A549 (cell line): Measurements from ENCODE around the gene DPP10. TPM values are rescaled to one million over a fixed set of nuclear protein-coding genes. Genes with fewer than 3 reads are reported as not detected.

Experiments used
- ATAC-seq, 2 experiments: fragments of 200-7000 bp in 1 of 2; fragments of >200 bp in 1 of 2; cut with Nextera tagmentation in 1 of 2; cut with Tn5 transposase in 1 of 2; 3 replicates each; pipeline versions ENCODE4 v1.8.0 to v1.9.1; 2018 to 2020; ENCODE audit warnings: mild to moderate bottlenecking in 1 of 2, moderate library complexity in 1 of 2
- CTCF ChIA-PET: fragments of 300-600 bp; sonication (Branson Sonifier 250); formaldehyde crosslinking; extraction: SDS; loops from one replicate; lab custom pipeline; 2021; ENCODE audit warnings: antibody characterized with exemption, inconsistent platforms; lab: Yijun Ruan, JAX
- POLR2A ChIA-PET: fragments of 350-600 bp; formaldehyde crosslinking; extraction: SDS; loops from one replicate; lab custom pipeline; 2021; ENCODE audit warnings: antibody characterized with exemption, inconsistent platforms; lab: Yijun Ruan, JAX
- DNase-seq, 2 experiments: peaks; one replicate each; pipeline versions ENCODE4 v3.0.0 to v3.0.0-alpha.2; 2011 to 2016; ENCODE audit warnings: low read depth in 1 of 2, low spot score in 1 of 2
- FAIRE-seq: peaks from 2 replicates; lab custom pipeline; 2011; peaks lifted over from hg19 to GRCh38; lab: Jason Lieb, UNC
- H3K27ac ChIP-seq, 2 experiments: fragments of >200 bp; sonication (Bioruptor Twin); formaldehyde crosslinking; 3 replicates each; pipeline ENCODE4 v1.5.1; 2016 to 2017
- H3K4me1 ChIP-seq: fragments of >200 bp; sonication (Bioruptor Twin); formaldehyde crosslinking; 3 replicates; pipeline ENCODE4 v1.6.1; 2016
- H3K4me2 ChIP-seq: fragments of >200 bp; sonication (Bioruptor Twin); formaldehyde crosslinking; 3 replicates; pipeline ENCODE4 v1.6.1; 2016
- H3K4me3 ChIP-seq: fragments of >200 bp; sonication (Bioruptor Twin); formaldehyde crosslinking; 3 replicates; pipeline ENCODE4 v1.5.1; 2016
- H3K9me3 ChIP-seq: fragments of >200 bp; sonication (Bioruptor Twin); formaldehyde crosslinking; 3 replicates; pipeline ENCODE4 v1.6.1; 2016
- BCL3 ChIP-seq: fragments of >200 bp; sonication (Bioruptor Twin); formaldehyde crosslinking; IDR thresholded peaks from 3 replicates; pipeline ENCODE4 v1.6.1; 2016
- BHLHE40 ChIP-seq: IDR thresholded peaks from 2 replicates; pipeline ENCODE4 v1.6.1; 2012; ENCODE audit warnings: low read depth, low read length, inconsistent platforms
- CEBPB ChIP-seq, 2 experiments: fragments of >200 bp in 1 of 2; sonication (Bioruptor Twin) in 1 of 2; formaldehyde crosslinking in 1 of 2; IDR thresholded peaks; 2 replicates each; pipeline ENCODE4 v1.6.1; 2012 to 2016
- CHD2 ChIP-seq: fragments of 150-350 bp; IDR thresholded peaks from 2 replicates; pipeline ENCODE4 v1.6.1; 2014; ENCODE audit warnings: low read length; ENCODE audit not compliant: partially characterized antibody
- CHD4 ChIP-seq: fragments of 200-600 bp; sonication (generic); IDR thresholded peaks from 2 replicates; pipeline ENCODE4 v1.6.1; 2016; ENCODE audit warnings: antibody characterized with exemption, mild to moderate bottlenecking, borderline replicate concordance
- ELK1 ChIP-seq: fragments of 150-350 bp; IDR thresholded peaks from 2 replicates; pipeline ENCODE4 v1.6.1; 2014; ENCODE audit warnings: low read depth, mild to moderate bottlenecking, low read length
- HES2 ChIP-seq: fragments of >200 bp; sonication (Bioruptor Twin); formaldehyde crosslinking; IDR thresholded peaks from 2 replicates; pipeline ENCODE4 v1.6.1; 2016
- HEYL ChIP-seq: fragments of 250-450 bp; sonication (Bioruptor Pico); IDR thresholded peaks from 2 replicates; pipeline ENCODE4 v1.8.0; 2021; ENCODE audit warnings: mild to moderate bottlenecking, moderate library complexity
- HMGXB4 ChIP-seq: fragments of 250-450 bp; sonication (Bioruptor Pico); IDR thresholded peaks from 2 replicates; pipeline ENCODE4 v1.5.0; 2021; ENCODE audit warnings: mild to moderate bottlenecking, moderate library complexity, borderline replicate concordance
- JUNB ChIP-seq: fragments of >200 bp; sonication (Bioruptor Twin); formaldehyde crosslinking; IDR thresholded peaks from 2 replicates; pipeline ENCODE4 v1.6.1; 2016
- KDM1A ChIP-seq: fragments of 200-600 bp; sonication (generic); IDR thresholded peaks from 2 replicates; pipeline ENCODE4 v1.6.1; 2016; ENCODE audit warnings: low read depth, mild to moderate bottlenecking
- MAFK ChIP-seq: fragments of 450-650 bp; IDR thresholded peaks from 2 replicates; pipeline ENCODE4 v1.6.1; 2014; ENCODE audit not compliant: partially characterized antibody
- MAZ ChIP-seq: fragments of 150-350 bp; IDR thresholded peaks from 2 replicates; pipeline ENCODE4 v1.6.1; 2014; ENCODE audit warnings: antibody characterized with exemption, low read depth, low read length, borderline replicate concordance
- NR3C1 ChIP-seq: fragments of >200 bp; sonication (Bioruptor Twin); formaldehyde crosslinking; IDR thresholded peaks from 3 replicates; pipeline ENCODE4 v1.6.1; 2017
- PBX3 ChIP-seq: IDR thresholded peaks from 2 replicates; pipeline ENCODE4 v1.6.1; 2012
- RARB ChIP-seq: fragments of 250-450 bp; sonication (Bioruptor Pico); IDR thresholded peaks from 2 replicates; pipeline ENCODE4 v1.8.0; 2021; ENCODE audit warnings: mild to moderate bottlenecking, moderate library complexity
- RFX5 ChIP-seq: fragments of 450-650 bp; IDR thresholded peaks from 2 replicates; pipeline ENCODE4 v1.7.1; 2014; ENCODE audit warnings: antibody characterized with exemption, mild to moderate bottlenecking, moderate library complexity
- SMC3 ChIP-seq: fragments of >200 bp; sonication (Bioruptor Twin); formaldehyde crosslinking; IDR thresholded peaks from 3 replicates; pipeline ENCODE4 v1.6.1; 2018; ENCODE audit warnings: inconsistent platforms
- ZC3H11A ChIP-seq: fragments of 450-650 bp; IDR thresholded peaks from 2 replicates; pipeline ENCODE4 v1.6.1; 2014; ENCODE audit warnings: antibody characterized with exemption, mild to moderate bottlenecking
- ZSCAN20 ChIP-seq: fragments of 250-450 bp; sonication (Bioruptor Pico); IDR thresholded peaks from 2 replicates; pipeline ENCODE4 v1.8.0; 2022; ENCODE audit warnings: mild to moderate bottlenecking, moderate library complexity
- WGBS: methylation state at CpG from one replicate; pipeline ENCODE4 v1.1.6; 2017; ENCODE audit errors: missing lambda C conversion rate; 5-methylcytosine and 5-hydroxymethylcytosine counted together
- polyA plus RNA-seq, 4 experiments: library from polyadenylated mRNA; depleted of rRNA in 3 of 4; stranded (reverse); fragments of >200 nt; fragmentation: RNase III in 1 of 4; extraction: RNeasy Plus Mini Kit Qiagen cat#74134 plus additional on column Dnase treatment in 1 of 4; gene quantifications; 2 replicates in 3 of 4; 3 replicates in 1 of 4; pipeline ENCODE4 v1.2.3, GENCODE V29; 2011 to 2017

Gene DPP10
- polyA plus RNA-seq, 2 of the 4 experiments (the other 2 are of a cell fraction) = not detected

- CTCF ChIA-PET = no interaction called here
- TF ChIP-seq ZC3H11A (no peak), MAFK (peak; percentile 71)
- TF ChIP-seq, all 56 proteins: peak for 1
Observed at GRCh38 chr2:115094441-115094840, 652.0 kb downstream of the DPP10 start.

GRCh38 chr2:115105966-115106365, 663.5 kb downstream of the DPP10 start:
- Histone ChIP-seq H3K9me3 (no peaks in the 10 kb centered on the region), H3K4me1 (no peaks in the 10 kb centered on the region), H3K27ac (no peak overlapping the region), H3K4me3 (no peak overlapping the region), H3K4me2 (no peak overlapping the region)
- ATAC-seq = no peak
- DNase-seq = no peak
- FAIRE-seq = no peak
- CTCF ChIA-PET = no interaction called here
- TF ChIP-seq RARB (CRISPR knock-in tag) (no peak), ELK1 (no peak), HEYL (CRISPR knock-in tag) (no peak), CHD4 (no peak), HES2 (no peak), MAFK (no peak), KDM1A (no peak), SMC3 (no peak), HMGXB4 (CRISPR knock-in tag) (no peak), RFX5 (no peak), NR3C1 (no peak), MAZ (no peak), BCL3 (no peak)
- POLR2A ChIA-PET = no interaction called here

More at GRCh38 chr2:115094441-115094840, 652.0 kb downstream of the DPP10 start:
- whole genome bisulfite sequencing = 10% methylated on average over 4 of the region's 4 CpGs
- Histone ChIP-seq H3K4me1 (no peaks in the 10 kb centered on the region), H3K4me3 (no peak overlapping the region), H3K9me3 (no peaks in the 10 kb centered on the region; the same call in 2 of the 3 replicates), H3K27ac (no peak overlapping the region), H3K4me2 (no peak overlapping the region)
- FAIRE-seq (no peak), ATAC-seq (no peak), DNase-seq (no peak)
- POLR2A ChIA-PET = no interaction called here

GRCh38 chr2:115115135-115115534, 672.7 kb downstream of the DPP10 start:
- 6% methylated on average over 2 of the region's 2 CpGs for WGBS
- no peak for FAIRE-seq
- CTCF ChIA-PET = no interaction called here

More at GRCh38 chr2:115115135-115115534, 672.7 kb downstream of the DPP10 start:
- TF ChIP-seq NR3C1 = no peak
- TF ChIP-seq JUNB = no peak
- TF ChIP-seq ZSCAN20 (CRISPR knock-in tag) = no peak
- no peak for TF ChIP-seq BHLHE40
- no peak for TF ChIP-seq CHD2
- no peak for TF ChIP-seq PBX3
- TF ChIP-seq CEBPB (IDR thresholded peaks at IDR 0.05) = no peak
- no peak for DNase-seq
- H3K9me3 ChIP-seq = no peaks in the 10 kb centered on the region
- H3K4me3 ChIP-seq = no peak overlapping the region
- H3K27ac ChIP-seq = no peak overlapping the region
- no peaks in the 10 kb centered on the region for H3K4me1 ChIP-seq
- no peak for ATAC-seq
- no peak overlapping the region for H3K4me2 ChIP-seq
- POLR2A ChIA-PET = no interaction called here
